ENCODE data around the gene RASA2.

DNA sequence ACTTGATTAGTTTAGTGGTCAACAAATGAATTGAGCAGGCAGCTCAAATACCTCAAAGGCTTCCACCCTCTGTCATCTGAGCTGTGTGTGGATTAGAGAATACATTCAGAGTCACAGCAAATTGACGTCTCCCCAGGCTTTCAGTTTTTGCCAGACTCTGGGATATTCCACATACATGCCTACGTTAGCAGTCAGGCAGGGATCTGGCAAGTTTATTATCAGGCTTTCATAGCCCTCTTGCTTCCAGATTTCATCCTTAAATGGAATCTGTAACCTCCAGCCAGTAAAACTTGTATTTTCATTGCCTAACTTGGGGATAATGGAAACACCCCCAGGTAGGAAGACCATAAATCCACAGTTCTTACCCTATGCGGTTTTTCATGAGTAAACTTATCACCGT is 115.9 kb downstream of the RASA2 start:
- TF ChIP-seq BRF1 (IDR thresholded peaks at IDR 0.05; ENCODE audit: borderline replicate concordance, extremely low read depth, insufficient read length) (no peak), NFIC (IDR thresholded peaks at IDR 0.05) (no peak), POLR2AphosphoS5 (IDR thresholded peaks at IDR 0.05; ENCODE audit: control insufficient read depth, insufficient read depth, low read depth, low read length) (no peak), RBM15 (IDR thresholded peaks at IDR 0.05; ENCODE audit: insufficient read depth, low read length) (no peak), SAP30 (IDR thresholded peaks at IDR 0.05; ENCODE audit: borderline replicate concordance, insufficient read depth, low read depth, low read length, poor library complexity, severe bottlenecking) (no peak), ZZZ3 (IDR thresholded peaks at IDR 0.05) (no peak), ESRRA (IDR thresholded peaks at IDR 0.05; ENCODE audit: borderline replicate concordance, low read depth) (no peak), ZBTB8A (IDR thresholded peaks at IDR 0.05; ENCODE audit: partially characterized antibody) (no peak), PYGO2 (tag; IDR thresholded peaks at IDR 0.05) (no peak), FOSL1 (tag; conservative IDR thresholded peaks at IDR 0.05) (no peak)
- TF ChIP-seq, protein P1, sequence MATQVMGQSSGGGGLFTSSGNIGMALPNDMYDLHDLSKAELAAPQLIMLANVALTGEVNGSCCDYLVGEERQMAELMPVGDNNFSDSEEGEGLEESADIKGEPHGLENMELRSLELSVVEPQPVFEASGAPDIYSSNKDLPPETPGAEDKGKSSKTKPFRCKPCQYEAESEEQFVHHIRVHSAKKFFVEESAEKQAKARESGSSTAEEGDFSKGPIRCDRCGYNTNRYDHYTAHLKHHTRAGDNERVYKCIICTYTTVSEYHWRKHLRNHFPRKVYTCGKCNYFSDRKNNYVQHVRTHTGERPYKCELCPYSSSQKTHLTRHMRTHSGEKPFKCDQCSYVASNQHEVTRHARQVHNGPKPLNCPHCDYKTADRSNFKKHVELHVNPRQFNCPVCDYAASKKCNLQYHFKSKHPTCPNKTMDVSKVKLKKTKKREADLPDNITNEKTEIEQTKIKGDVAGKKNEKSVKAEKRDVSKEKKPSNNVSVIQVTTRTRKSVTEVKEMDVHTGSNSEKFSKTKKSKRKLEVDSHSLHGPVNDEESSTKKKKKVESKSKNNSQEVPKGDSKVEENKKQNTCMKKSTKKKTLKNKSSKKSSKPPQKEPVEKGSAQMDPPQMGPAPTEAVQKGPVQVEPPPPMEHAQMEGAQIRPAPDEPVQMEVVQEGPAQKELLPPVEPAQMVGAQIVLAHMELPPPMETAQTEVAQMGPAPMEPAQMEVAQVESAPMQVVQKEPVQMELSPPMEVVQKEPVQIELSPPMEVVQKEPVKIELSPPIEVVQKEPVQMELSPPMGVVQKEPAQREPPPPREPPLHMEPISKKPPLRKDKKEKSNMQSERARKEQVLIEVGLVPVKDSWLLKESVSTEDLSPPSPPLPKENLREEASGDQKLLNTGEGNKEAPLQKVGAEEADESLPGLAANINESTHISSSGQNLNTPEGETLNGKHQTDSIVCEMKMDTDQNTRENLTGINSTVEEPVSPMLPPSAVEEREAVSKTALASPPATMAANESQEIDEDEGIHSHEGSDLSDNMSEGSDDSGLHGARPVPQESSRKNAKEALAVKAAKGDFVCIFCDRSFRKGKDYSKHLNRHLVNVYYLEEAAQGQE (IDR thresholded peaks at IDR 0.05; ENCODE audit: borderline replicate concordance) = no peak
- TF ChIP-seq, protein P1 (CRISPR knock-in tag; IDR thresholded peaks at IDR 0.05; ENCODE audit: low read depth) = no peak
- TF ChIP-seq, protein P2, sequence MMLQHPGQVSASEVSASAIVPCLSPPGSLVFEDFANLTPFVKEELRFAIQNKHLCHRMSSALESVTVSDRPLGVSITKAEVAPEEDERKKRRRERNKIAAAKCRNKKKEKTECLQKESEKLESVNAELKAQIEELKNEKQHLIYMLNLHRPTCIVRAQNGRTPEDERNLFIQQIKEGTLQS (IDR thresholded peaks at IDR 0.05) = no peak
- TF ChIP-seq, protein P2 (CRISPR knock-in tag; conservative IDR thresholded peaks at IDR 0.05) = no peak
- TF ChIP-seq, protein P3, sequence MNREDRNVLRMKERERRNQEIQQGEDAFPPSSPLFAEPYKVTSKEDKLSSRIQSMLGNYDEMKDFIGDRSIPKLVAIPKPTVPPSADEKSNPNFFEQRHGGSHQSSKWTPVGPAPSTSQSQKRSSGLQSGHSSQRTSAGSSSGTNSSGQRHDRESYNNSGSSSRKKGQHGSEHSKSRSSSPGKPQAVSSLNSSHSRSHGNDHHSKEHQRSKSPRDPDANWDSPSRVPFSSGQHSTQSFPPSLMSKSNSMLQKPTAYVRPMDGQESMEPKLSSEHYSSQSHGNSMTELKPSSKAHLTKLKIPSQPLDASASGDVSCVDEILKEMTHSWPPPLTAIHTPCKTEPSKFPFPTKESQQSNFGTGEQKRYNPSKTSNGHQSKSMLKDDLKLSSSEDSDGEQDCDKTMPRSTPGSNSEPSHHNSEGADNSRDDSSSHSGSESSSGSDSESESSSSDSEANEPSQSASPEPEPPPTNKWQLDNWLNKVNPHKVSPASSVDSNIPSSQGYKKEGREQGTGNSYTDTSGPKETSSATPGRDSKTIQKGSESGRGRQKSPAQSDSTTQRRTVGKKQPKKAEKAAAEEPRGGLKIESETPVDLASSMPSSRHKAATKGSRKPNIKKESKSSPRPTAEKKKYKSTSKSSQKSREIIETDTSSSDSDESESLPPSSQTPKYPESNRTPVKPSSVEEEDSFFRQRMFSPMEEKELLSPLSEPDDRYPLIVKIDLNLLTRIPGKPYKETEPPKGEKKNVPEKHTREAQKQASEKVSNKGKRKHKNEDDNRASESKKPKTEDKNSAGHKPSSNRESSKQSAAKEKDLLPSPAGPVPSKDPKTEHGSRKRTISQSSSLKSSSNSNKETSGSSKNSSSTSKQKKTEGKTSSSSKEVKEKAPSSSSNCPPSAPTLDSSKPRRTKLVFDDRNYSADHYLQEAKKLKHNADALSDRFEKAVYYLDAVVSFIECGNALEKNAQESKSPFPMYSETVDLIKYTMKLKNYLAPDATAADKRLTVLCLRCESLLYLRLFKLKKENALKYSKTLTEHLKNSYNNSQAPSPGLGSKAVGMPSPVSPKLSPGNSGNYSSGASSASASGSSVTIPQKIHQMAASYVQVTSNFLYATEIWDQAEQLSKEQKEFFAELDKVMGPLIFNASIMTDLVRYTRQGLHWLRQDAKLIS (CRISPR knock-in tag; IDR thresholded peaks at IDR 0.05) = no peak

All from K562 (cell line).